Astrocyte of the spinal cord (primary cell): ENCODE data around the gene TMEM235.

Experiments used
- DNase-seq: peaks from one replicate; pipeline ENCODE4 v3.0.0; 2011; ENCODE audit warnings: low read depth, low spot score
- H3K4me3 ChIP-seq: 2 replicates; pipeline ENCODE4 v1.5.1; 2011; ENCODE audit warnings: low read depth, mild to moderate bottlenecking, low read length, moderate library complexity
- in situ Hi-C: cut with HindIII; loops from 2 replicates; pipeline ENCODE4 v1.10.0; 2017; ENCODE audit warnings: low sequenced_read_pairs
- TF ChIP-seq, protein P1 (sequence below): IDR thresholded peaks from 2 replicates; pipeline ENCODE4 v1.5.1; 2012; ENCODE audit warnings: low read depth, mild to moderate bottlenecking, low read length, inconsistent platforms

Gene TMEM235

DNA sequence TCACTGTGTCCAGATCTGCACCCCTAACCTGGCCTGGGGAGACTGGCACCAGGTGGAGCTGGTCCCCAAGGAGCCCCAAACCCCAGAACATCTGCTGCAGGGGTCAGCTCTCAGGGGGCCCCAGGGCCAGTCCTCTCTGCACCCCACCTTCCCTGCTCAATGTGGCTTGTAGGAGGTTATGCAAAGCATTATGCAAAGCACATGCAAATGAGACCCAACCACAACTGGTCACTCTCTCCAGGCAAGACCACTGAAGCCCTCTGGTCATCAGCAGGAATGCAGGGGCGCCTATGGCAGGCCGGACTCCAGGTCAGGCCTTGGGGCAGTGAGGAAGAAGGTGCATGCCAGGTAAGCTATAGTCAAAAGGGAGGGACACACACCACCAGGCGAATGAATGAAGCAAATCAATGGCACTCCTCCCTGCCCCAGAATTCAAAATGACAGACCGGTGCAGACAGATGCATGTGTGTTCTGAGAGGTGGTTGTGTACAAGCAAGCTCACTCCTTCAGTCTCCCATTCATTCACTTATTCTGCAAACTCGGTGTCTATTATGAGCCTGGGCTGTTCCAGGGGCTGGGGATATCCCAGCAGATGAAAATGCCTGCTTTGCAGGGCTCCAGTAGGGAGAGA is 48.0 kb downstream of the TMEM235 start:
- TF ChIP-seq, protein P1, sequence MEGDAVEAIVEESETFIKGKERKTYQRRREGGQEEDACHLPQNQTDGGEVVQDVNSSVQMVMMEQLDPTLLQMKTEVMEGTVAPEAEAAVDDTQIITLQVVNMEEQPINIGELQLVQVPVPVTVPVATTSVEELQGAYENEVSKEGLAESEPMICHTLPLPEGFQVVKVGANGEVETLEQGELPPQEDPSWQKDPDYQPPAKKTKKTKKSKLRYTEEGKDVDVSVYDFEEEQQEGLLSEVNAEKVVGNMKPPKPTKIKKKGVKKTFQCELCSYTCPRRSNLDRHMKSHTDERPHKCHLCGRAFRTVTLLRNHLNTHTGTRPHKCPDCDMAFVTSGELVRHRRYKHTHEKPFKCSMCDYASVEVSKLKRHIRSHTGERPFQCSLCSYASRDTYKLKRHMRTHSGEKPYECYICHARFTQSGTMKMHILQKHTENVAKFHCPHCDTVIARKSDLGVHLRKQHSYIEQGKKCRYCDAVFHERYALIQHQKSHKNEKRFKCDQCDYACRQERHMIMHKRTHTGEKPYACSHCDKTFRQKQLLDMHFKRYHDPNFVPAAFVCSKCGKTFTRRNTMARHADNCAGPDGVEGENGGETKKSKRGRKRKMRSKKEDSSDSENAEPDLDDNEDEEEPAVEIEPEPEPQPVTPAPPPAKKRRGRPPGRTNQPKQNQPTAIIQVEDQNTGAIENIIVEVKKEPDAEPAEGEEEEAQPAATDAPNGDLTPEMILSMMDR, result no peak
- no peak for DNase-seq
- no peak overlapping the region for H3K4me3 ChIP-seq
- in situ Hi-C loops, result no loop called here

DNA sequence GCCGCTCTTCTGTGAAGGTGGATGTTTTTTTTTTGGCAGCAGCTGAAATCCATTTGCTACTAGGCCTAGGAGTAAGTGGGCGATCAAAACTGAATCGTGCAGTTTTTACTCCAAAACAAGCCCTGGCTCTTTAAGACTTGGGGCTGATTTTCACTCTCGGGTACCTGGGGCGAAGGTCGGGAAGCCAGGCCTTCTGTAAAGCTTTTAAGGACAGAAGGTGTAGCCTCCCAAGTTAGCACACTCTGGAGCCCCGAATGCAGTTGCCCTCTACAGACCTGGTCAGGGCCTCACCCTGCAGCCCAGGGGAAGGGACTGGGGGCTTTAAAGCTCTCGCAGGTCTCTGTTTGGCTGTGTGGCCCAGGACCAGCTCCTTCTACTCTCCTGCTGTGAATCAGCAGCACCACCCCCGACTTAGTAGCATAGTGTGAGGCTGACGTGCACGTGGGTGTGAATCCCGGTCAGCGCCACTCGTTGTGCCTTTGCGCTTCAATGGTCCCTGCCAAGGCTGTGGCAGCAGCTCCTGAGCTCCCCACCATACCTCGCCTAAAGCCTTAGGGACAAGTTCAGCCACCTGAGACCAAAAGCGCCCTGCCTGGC is 49.9 kb downstream of the TMEM235 start:
- H3K4me3 ChIP-seq, result no peak overlapping the region
- in situ Hi-C loops, result no loop called here
- no peak for DNase-seq
- TF ChIP-seq, protein P1, result no peak

DNA sequence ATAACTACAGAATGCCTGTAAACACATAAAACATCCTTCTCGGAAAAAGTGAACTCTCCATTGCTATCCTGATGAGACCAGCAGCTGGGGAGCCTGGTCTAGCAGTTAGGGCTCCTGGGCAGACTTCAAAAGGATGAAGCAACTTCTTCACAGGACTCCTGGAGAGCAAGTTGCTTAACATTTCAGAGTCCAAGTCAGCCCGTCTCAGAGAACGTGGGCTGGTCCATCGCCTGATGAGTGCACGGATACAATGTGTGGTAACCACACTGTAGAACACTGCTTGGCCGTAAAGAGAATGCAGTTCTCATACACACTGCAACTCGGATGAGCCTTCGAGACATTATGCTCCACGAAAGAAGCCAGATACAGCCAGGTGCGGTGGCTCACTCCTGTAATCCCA is 52.7 kb downstream of the TMEM235 start:
- TF ChIP-seq, protein P1, result no peak
- peak; percentile 53 for DNase-seq
- no peak overlapping the region for H3K4me3 ChIP-seq
- in situ Hi-C loops, result no loop called here

DNA sequence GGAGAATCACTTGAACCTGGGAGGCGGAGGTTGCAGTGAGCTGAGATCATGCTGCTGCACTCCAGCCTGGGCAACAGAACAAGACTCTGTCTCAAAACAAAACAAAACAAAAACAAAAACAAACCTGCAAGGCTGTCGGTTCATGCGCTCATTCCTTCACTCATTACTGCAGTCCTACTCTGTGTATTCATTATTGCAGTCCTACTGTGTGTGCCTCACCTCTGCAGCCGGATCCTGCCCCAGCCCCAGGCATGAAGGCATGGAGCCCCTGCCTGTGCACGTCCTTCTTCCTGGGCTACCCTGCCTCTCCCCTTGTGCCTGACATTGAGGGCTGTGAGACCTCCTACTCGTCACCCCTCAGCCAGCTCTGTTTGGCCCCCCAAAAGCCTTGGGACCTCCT is 57.6 kb downstream of the TMEM235 start:
- in situ Hi-C loops, result no loop called here
- H3K4me3 ChIP-seq, result no peak overlapping the region
- DNase-seq, result no peak
- TF ChIP-seq, protein P1, result no peak

DNA sequence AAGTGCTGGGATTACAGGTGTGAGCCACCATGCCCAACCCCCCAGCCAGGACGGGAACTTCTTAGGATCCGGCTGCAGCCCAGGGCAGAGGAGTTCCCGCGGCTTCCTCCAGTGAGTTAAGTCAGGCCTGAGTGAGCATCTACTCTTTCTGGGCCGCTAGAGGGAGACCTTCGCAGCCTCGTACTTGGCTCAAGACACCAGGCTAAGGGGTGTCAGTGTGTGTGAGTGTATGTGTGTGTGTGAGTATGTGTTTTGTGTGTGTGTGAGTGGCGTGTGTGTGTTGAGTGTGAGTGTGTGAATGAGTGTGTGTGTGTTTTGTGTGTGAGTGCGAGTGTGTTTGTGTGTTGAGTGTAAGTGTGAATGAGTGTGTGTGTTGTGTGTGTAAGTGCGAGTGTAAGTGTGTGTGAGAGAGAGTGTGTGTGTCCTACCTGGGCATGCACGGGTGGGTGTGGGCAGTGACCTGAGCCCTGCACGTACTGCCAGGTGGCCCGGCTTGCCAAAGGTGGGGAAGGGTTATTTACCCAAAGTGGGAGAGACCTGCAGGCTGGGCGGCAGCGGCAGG is 58.5 kb downstream of the TMEM235 start:
- TF ChIP-seq, protein P1, result peak; percentile 90
- no peak overlapping the region for H3K4me3 ChIP-seq
- in situ Hi-C loops, result no loop called here
- DNase-seq, result peak; percentile 90
